Measurements from ENCODE around the gene ASTL.

DNA sequence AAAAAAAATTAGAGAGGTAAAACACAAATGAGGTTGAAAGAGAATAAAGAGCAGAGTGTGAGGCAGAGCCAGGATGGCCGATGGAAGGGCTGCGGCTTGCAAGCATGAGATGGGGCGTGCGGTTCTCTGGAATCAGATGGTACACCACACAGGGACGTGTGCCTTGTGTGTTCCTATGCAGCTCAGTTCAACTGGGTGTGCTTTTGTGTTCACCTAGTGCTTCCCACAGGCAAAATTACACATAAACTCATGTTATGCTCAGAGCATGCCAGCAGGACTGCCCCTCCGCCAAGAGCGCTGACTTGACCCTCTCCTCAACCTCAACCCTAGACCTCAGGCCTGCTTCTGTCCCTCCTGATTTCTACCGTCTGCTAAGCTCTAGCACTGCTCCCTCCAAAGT, 45.9 kb upstream of the ASTL start:
- TF ChIP-seq, protein P1, sequence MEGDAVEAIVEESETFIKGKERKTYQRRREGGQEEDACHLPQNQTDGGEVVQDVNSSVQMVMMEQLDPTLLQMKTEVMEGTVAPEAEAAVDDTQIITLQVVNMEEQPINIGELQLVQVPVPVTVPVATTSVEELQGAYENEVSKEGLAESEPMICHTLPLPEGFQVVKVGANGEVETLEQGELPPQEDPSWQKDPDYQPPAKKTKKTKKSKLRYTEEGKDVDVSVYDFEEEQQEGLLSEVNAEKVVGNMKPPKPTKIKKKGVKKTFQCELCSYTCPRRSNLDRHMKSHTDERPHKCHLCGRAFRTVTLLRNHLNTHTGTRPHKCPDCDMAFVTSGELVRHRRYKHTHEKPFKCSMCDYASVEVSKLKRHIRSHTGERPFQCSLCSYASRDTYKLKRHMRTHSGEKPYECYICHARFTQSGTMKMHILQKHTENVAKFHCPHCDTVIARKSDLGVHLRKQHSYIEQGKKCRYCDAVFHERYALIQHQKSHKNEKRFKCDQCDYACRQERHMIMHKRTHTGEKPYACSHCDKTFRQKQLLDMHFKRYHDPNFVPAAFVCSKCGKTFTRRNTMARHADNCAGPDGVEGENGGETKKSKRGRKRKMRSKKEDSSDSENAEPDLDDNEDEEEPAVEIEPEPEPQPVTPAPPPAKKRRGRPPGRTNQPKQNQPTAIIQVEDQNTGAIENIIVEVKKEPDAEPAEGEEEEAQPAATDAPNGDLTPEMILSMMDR (IDR thresholded peaks at IDR 0.05; ENCODE audit: low read depth, low read length, missing input control): no peak
- TF ChIP-seq ZBTB33 (IDR thresholded peaks at IDR 0.05) (no peak), JUND (IDR thresholded peaks at IDR 0.05) (no peak), GABPA (IDR thresholded peaks at IDR 0.05 in 1 of 2, conservative IDR thresholded peaks at IDR 0.05 in 1 of 2) (no peak)

Data from liver (tissue), 3 donors.